Naive thymus-derived CD4-positive, alpha-beta T cell (primary cell): ENCODE measurements around the gene MAGEB4. TPM values are rescaled to one million over a fixed set of nuclear protein-coding genes. Genes with fewer than 3 reads are reported as not detected.
"Not testable (repeated sequence)": the region's sequence is repeated elsewhere in the genome, so short reads cannot be mapped to it uniquely, and the experiment has no call there.

Source experiments
- ATAC-seq: fragments of 150-1000 bp; cut with Tn5 transposase; 2 replicates; pipeline ENCODE4 v1.10.0; 2021; ENCODE audit warnings: mild to moderate bottlenecking, moderate library complexity
- CTCF ChIA-PET: fragments of 350-600 bp; sonication (Branson Sonifier 250); formaldehyde crosslinking; loops from one replicate; lab custom pipeline; 2021; ENCODE audit warnings: antibody characterized with exemption; lab: Charles Lee
- POLR2A ChIA-PET: fragments of 350-600 bp; sonication (Branson Sonifier 250); formaldehyde crosslinking; loops from one replicate; lab custom pipeline; 2021; ENCODE audit warnings: antibody characterized with exemption, inconsistent platforms; lab: Charles Lee
- DNase-seq, 9 donors: peaks; one replicate each; pipeline versions ENCODE4 v3.0.0 to v3.0.0-alpha.2; 2020 to 2022; ENCODE audit warnings: mixed read lengths in 1 of 9
- H3K27ac ChIP-seq: one replicate; pipeline ENCODE4 v1.7.0; 2013; ENCODE audit warnings: mild to moderate bottlenecking, low read depth, low read length, moderate library complexity
- H3K27me3 ChIP-seq, 2 donors: one replicate each; pipeline ENCODE4 v1.7.0; 2013; ENCODE audit warnings: low read length in 2 of 2, mild to moderate bottlenecking in 2 of 2, moderate library complexity in 2 of 2; ENCODE audit not compliant: control insufficient read depth in 2 of 2, insufficient read depth in 2 of 2
- H3K36me3 ChIP-seq, 3 experiments: 1 replicate in 2 of 3; 2 replicates in 1 of 3; pipeline ENCODE4 v1.7.0; 2013; ENCODE audit warnings: low read length in 3 of 3, mild to moderate bottlenecking in 3 of 3, moderate library complexity in 1 of 3; ENCODE audit not compliant: insufficient read depth in 3 of 3, control insufficient read depth in 2 of 3
- H3K4me1 ChIP-seq, 2 donors: one replicate each; pipeline ENCODE4 v1.7.0; 2013; ENCODE audit warnings: low read length in 2 of 2, mild to moderate bottlenecking in 2 of 2, moderate library complexity in 1 of 2; ENCODE audit not compliant: control insufficient read depth in 2 of 2, insufficient read depth in 2 of 2
- H3K4me3 ChIP-seq: 2 replicates; pipeline ENCODE4 v1.7.0; 2013; ENCODE audit warnings: mild to moderate bottlenecking, low read length
- H3K9me3 ChIP-seq, 3 experiments: 1 replicate in 2 of 3; 2 replicates in 1 of 3; pipeline ENCODE4 v1.7.0; 2013; ENCODE audit warnings: low read length in 3 of 3; ENCODE audit not compliant: control insufficient read depth in 2 of 3
- H3K27ac Mint-ChIP-seq, 9 donors: one replicate each; pipeline ENCODE4 v1.8.0; 2020 to 2022; ENCODE audit warnings: mixed read lengths in 9 of 9, mild to moderate bottlenecking in 8 of 9, moderate library complexity in 5 of 9, inconsistent platforms in 2 of 9
- H3K27me3 Mint-ChIP-seq, 5 donors: one replicate each; pipeline ENCODE4 v1.8.0; 2021 to 2022; ENCODE audit warnings: mixed read lengths in 5 of 5, mild to moderate bottlenecking in 1 of 5
- H3K36me3 Mint-ChIP-seq, 5 donors: one replicate each; pipeline ENCODE4 v1.8.0; 2020 to 2022; ENCODE audit warnings: mixed read lengths in 5 of 5, mild to moderate bottlenecking in 3 of 5, inconsistent platforms in 1 of 5
- H3K4me1 Mint-ChIP-seq, 7 donors: one replicate each; pipeline ENCODE4 v1.8.0; 2020 to 2022; ENCODE audit warnings: mixed read lengths in 7 of 7, mild to moderate bottlenecking in 3 of 7, inconsistent platforms in 1 of 7
- H3K4me3 Mint-ChIP-seq, 10 donors: one replicate each; pipeline ENCODE4 v1.8.0; 2020 to 2022; ENCODE audit warnings: mild to moderate bottlenecking in 10 of 10, mixed read lengths in 10 of 10, moderate library complexity in 6 of 10, inconsistent platforms in 2 of 10
- H3K9me3 Mint-ChIP-seq, 11 donors: one replicate each; pipeline ENCODE4 v1.8.0; 2020 to 2022; ENCODE audit warnings: mixed read lengths in 11 of 11, mild to moderate bottlenecking in 4 of 11, inconsistent platforms in 1 of 11, moderate library complexity in 1 of 11
- intact Hi-C, 2 donors: fragments of 100-400 bp; cut with micrococcal nuclease; formaldehyde crosslinking; loops; one replicate each; pipeline ENCODE4 v1.15.1; 2023
- polyA plus RNA-seq, 2 donors: library from polyadenylated mRNA; unstranded; fragments of 300-500 nt; fragmentation: Illumina TruSeq; gene quantifications; one replicate each; pipeline ENCODE4 v1.2.3, GENCODE V29; 2021
- total RNA-seq, 6 experiments: library from RNA in 5 of 6; stranded (reverse) in 5 of 6; gene quantifications; 1 replicate in 5 of 6; 2 replicates in 1 of 6; pipeline ENCODE4 v1.2.3 and lab custom pipeline; 2021 to 2026

Gene MAGEB4, protein sequence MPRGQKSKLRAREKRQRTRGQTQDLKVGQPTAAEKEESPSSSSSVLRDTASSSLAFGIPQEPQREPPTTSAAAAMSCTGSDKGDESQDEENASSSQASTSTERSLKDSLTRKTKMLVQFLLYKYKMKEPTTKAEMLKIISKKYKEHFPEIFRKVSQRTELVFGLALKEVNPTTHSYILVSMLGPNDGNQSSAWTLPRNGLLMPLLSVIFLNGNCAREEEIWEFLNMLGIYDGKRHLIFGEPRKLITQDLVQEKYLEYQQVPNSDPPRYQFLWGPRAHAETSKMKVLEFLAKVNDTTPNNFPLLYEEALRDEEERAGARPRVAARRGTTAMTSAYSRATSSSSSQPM
- total RNA-seq: not detected
- polyA plus RNA-seq: not detected
- total RNA-seq (lab: John Stamatoyannopoulos, UW): not detected

DNA sequence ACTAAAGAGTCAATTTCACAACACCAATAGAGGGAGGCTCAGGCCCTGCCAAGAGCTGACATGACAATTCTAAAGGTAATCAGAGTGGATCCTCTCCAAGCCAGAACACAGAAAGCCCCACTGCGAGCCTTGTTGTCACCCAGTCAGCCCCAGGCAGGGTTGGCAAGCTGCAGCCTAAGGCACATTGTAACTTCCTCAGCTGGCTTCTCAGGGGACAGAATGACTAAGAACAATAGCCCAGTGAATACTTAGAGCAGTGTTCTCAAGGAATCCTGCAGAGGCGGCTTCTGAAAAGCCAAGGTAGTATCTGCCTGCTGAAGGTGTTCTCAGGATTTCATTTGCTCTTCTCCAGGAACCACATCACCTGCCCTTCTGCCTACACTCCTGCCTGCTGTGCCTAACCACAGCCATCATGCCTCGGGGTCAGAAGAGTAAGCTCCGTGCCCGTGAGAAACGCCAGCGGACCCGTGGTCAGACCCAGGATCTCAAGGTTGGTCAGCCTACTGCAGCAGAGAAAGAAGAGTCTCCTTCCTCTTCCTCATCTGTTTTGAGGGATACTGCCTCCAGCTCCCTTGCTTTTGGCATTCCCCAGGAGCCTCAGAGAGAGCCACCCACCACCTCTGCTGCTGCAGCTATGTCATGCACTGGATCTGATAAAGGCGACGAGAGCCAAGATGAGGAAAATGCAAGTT is at the start of gene MAGEB4:
MAGEB4 (plus strand) TSS at position 277 of the 692 bp plus-strand sequence; CDS start at position 413, 136 bp downstream.
- H3K27me3 Mint-ChIP-seq: no peaks in the 10 kb centered on the region
- POLR2A ChIA-PET: no interaction called here
- CTCF ChIA-PET: no interaction called here

GRCh38 chrX:30193910-30194309 is 47.9 kb upstream of the MAGEB4 start:
- H3K9me3 ChIP-seq, CTCF ChIA-PET, H3K4me1 Mint-ChIP-seq, H3K4me3 ChIP-seq, H3K36me3 Mint-ChIP-seq, H3K27ac ChIP-seq, H3K27ac Mint-ChIP-seq, H3K27me3 ChIP-seq, ATAC-seq, H3K4me3 Mint-ChIP-seq, intact Hi-C loops, POLR2A ChIA-PET, H3K4me1 ChIP-seq, DNase-seq, H3K27me3 Mint-ChIP-seq, H3K36me3 ChIP-seq, H3K9me3 Mint-ChIP-seq: not testable (repeated sequence)

More for the DNA sequence above, at the start of gene MAGEB4:
- intact Hi-C loops: no loop called here
- Histone ChIP-seq H3K4me3 (no peak within 1 kb of the TSS), H3K9me3 (no peaks in the 10 kb centered on the region), H3K27ac (no peak within 1 kb of the TSS), H3K27me3 (no peaks in the 10 kb centered on the region), H3K4me1 (no peaks in the 10 kb centered on the region), H3K36me3 (no peaks in the 10 kb centered on the region)
- Mint-ChIP-seq H3K4me3 (no peak within 1 kb of the TSS), H3K36me3 (no peaks in the 10 kb centered on the region), H3K9me3 (peaks cover 0 to 1% (median 0%) of the 10 kb centered on the region in 11 donors), H3K4me1 (no peaks in the 10 kb centered on the region), H3K27ac (no peak within 1 kb of the TSS)
- DNase-seq (no peak), ATAC-seq (no peak)

DNA sequence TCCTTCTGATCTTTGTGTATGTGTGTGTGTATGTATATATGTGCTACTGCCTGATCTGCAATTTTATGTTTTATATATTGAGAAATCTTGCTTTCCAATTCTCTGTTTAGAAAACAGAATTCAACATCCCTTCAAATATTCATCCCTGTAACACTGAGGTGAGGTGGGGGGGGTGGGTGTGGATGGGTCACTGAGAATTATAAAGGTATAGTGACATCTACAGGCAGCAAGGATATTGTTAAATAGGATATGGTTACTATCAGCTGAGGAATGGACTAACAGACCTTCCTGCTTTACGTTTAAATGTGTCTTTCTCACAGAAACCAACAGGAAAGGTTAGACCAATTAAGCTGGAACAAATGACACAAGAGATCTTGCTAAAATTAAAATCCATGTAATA is 45.5 kb upstream of the MAGEB4 start:
- H3K27ac Mint-ChIP-seq: no peak overlapping the region
- no peak overlapping the region for H3K4me3 Mint-ChIP-seq
- intact Hi-C loops: no loop called here
- no peak overlapping the region for H3K27ac ChIP-seq
- POLR2A ChIA-PET: no interaction called here
- DNase-seq (no peak), ATAC-seq (no peak)
- H3K9me3 Mint-ChIP-seq: peaks cover 0 to 4% (median 0%) of the 10 kb centered on the region in 11 donors
- no peaks in the 10 kb centered on the region for H3K27me3 ChIP-seq
- H3K4me1 Mint-ChIP-seq: no peaks in the 10 kb centered on the region
- H3K27me3 Mint-ChIP-seq: peaks cover 0 to 6% (median 0%) of the 10 kb centered on the region in 5 donors
- H3K9me3 ChIP-seq: no peaks in the 10 kb centered on the region
- H3K4me3 ChIP-seq: no peak overlapping the region
- H3K36me3 Mint-ChIP-seq: no peaks in the 10 kb centered on the region
- no peaks in the 10 kb centered on the region for H3K4me1 ChIP-seq
- CTCF ChIA-PET: no interaction called here
- H3K36me3 ChIP-seq: no peaks in the 10 kb centered on the region

DNA sequence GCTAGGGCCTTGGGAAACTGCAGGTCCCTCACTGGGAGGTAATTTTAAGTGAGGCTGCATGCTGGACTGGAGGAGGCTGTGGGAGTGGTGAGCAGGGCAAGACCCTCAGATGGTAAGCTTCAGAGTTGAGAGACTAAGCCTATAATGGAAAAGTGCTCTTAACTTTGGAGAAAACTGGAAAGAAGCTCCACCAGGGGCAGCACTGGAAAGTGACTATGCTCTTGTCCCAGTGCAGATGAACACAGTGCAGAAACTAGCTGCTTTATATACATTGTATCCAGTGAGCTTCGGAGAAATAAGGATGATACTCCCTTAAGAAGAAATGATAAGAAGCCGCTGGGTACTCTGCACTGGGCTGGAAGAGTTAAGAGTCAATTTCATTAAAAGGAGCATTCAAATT is 29.6 kb upstream of the MAGEB4 start:
- intact Hi-C loops: no loop called here
- no peak overlapping the region for H3K27ac Mint-ChIP-seq
- no peaks in the 10 kb centered on the region for H3K36me3 Mint-ChIP-seq
- no peaks in the 10 kb centered on the region for H3K27me3 Mint-ChIP-seq
- Histone ChIP-seq H3K4me1 (no peaks in the 10 kb centered on the region), H3K27ac (no peak overlapping the region), H3K9me3 (no peaks in the 10 kb centered on the region), H3K36me3 (no peaks in the 10 kb centered on the region), H3K4me3 (no peak overlapping the region), H3K27me3 (no peaks in the 10 kb centered on the region)
- no peak overlapping the region for H3K4me3 Mint-ChIP-seq
- peaks cover 0 to 1% (median 0%) of the 10 kb centered on the region in 11 donors for H3K9me3 Mint-ChIP-seq
- ATAC-seq (no peak), DNase-seq (no peak)
- POLR2A ChIA-PET: no interaction called here
- H3K4me1 Mint-ChIP-seq: peaks cover 0 to 2% (median 0%) of the 10 kb centered on the region in 7 donors
- CTCF ChIA-PET: no interaction called here

DNA sequence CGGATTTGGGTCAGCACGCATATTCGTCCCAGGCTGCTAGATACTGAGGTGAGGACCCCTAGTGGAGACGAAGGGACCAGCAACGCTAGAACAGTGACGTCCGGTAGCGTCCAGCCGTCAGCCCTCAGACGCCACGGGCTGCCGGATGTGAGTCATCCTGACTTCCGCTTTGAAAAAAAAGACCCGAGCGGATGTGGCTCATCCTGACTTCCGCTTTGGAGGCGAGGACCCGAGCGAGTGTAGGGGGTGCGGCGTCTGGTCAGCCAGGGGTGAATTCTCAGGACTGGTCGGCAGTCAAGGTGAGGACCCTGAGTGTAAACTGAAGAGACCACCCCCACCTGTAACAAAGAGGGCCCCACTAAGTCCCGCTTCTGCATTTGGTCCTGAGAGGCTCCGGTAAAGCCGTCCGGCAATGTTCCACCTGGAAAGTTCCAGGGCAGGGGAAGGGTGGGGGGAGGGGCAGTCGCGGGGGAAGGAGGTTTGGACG is 26.4 kb upstream of the MAGEB4 start, which contains the start of gene MAGEB2:
MAGEB2 (plus strand) TSS at position 207 of the 487 bp plus-strand sequence. CDS start 3,018 bp downstream, outside the sequence.
- Histone ChIP-seq H3K4me3 (no peak within 1 kb of the TSS), H3K27me3 (no peaks in the 10 kb centered on the region), H3K27ac (no peak within 1 kb of the TSS), H3K9me3 (no peaks in the 10 kb centered on the region), H3K4me1 (no peaks in the 10 kb centered on the region), H3K36me3 (no peaks in the 10 kb centered on the region)
- Mint-ChIP-seq H3K36me3 (no peaks in the 10 kb centered on the region), H3K27ac (no peak within 1 kb of the TSS), H3K4me3 (no peak within 1 kb of the TSS), H3K9me3 (peaks cover 0 to 1% (median 0%) of the 10 kb centered on the region in 11 donors), H3K4me1 (peaks cover 0 to 2% (median 0%) of the 10 kb centered on the region in 7 donors), H3K27me3 (no peaks in the 10 kb centered on the region)
- CTCF ChIA-PET: no interaction called here
- DNase-seq (no peak), ATAC-seq (no peak)
- intact Hi-C loops: no loop called here
- POLR2A ChIA-PET: no interaction called here

DNA sequence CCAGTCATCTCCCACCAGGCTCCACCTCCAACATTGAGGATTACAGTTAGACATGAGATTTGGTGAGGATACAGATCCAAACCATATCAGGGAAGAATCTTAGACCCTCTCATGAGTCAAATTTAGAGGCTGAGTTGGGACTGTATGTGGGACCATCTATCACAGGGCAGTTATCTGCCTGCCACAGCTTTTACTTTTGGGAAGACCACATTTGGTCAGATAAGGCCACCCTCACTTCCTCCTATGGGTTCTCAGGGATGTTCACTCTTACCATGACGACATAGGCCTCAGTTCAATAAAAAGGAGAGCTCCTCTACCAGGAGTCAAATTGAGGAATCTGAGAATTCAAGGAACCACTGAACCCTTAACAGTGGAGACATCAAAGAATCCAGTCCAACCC is 24.3 kb upstream of the MAGEB4 start:
- Histone ChIP-seq H3K4me3 (no peak overlapping the region), H3K27ac (no peak overlapping the region), H3K9me3 (no peaks in the 10 kb centered on the region), H3K4me1 (no peaks in the 10 kb centered on the region), H3K36me3 (no peaks in the 10 kb centered on the region), H3K27me3 (no peaks in the 10 kb centered on the region)
- Mint-ChIP-seq H3K27me3 (no peaks in the 10 kb centered on the region), H3K4me1 (peaks cover 0 to 2% (median 0%) of the 10 kb centered on the region in 7 donors), H3K27ac (no peak overlapping the region), H3K36me3 (no peaks in the 10 kb centered on the region), H3K9me3 (peaks cover 0 to 1% (median 0%) of the 10 kb centered on the region in 11 donors), H3K4me3 (no peak overlapping the region)
- intact Hi-C loops: no loop called here
- ChIA-PET POLR2A (no interaction called here), CTCF (no interaction called here)
- ATAC-seq: no peak
- DNase-seq: no peak
